ENCODE measurements around the gene PODXL. TPM values are rescaled to one million over a fixed set of nuclear protein-coding genes. Genes with fewer than 3 reads are reported as not detected.

PODXL gene
- total and polyA plus RNA-seq, 2 donors from 2014 or later, result 114 to 150 TPM

DNA sequence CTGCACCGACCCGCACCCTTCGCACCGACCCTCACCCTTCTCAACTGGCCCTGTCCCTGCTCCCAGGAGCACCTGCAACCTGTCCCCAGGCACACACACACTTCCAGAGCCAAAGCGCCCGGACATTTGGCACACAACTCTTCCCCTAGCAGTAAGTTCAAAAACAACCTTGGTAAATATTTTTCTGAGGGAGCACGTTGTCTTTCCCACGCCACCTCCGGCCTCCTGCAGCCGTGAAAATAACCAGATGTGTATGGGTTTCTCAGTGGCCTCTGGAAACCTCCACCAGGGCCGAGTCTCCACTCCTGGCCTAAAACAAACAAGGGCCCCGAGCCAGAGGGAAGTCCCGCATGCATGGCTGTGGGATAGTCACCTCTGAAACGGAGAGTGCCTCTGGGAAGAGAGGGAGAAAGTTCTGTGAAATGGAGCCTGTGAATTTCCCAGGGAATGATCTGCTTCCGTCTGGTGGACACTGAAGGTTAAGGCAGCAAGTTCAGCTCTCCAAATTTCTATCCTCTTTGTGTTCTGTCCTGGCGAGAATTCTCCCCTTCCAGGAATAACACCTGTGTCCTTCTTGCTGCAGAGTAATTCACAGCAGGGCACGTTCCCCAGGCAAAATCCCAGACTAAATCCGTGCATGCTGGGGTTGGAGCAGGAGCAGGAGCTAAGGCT, 15.8 kb downstream of the PODXL start:
- Histone ChIP-seq H3K4me3 (ENCODE audit: low read length in 3 of 3) (no peak overlapping the region), H3K9me3 (ENCODE audit: control insufficient read depth in 2 of 3, insufficient read depth in 1 of 3, low read length in 3 of 3) (no peaks in the 10 kb centered on the region), H3K4me1 (ENCODE audit: control insufficient read depth in 2 of 3, insufficient read depth in 2 of 3, low read depth in 1 of 3, low read length in 3 of 3) (peaks cover 0 to 8% (median 0%) of the 10 kb centered on the region in 3 donors), H3K36me3 (ENCODE audit: control insufficient read depth in 2 of 3, insufficient read depth in 3 of 3, low read length in 3 of 3) (no peaks in the 10 kb centered on the region), H3K27me3 (ENCODE audit: control insufficient read depth, insufficient read depth, low read length) (no peaks in the 10 kb centered on the region), H3K9ac (ENCODE audit: low read length in 3 of 3) (peak overlapping the region in 1 of 3 donors; percentile 10), H3K27ac (ENCODE audit: low read depth in 2 of 2, low read length in 2 of 2) (peak overlapping the region; percentile 3 to 37)
- FAIRE-seq (no peak), DNase-seq (peak in 3 of 5 donors; percentile 8 to 61 (median 9))
- TF ChIP-seq, protein P1, sequence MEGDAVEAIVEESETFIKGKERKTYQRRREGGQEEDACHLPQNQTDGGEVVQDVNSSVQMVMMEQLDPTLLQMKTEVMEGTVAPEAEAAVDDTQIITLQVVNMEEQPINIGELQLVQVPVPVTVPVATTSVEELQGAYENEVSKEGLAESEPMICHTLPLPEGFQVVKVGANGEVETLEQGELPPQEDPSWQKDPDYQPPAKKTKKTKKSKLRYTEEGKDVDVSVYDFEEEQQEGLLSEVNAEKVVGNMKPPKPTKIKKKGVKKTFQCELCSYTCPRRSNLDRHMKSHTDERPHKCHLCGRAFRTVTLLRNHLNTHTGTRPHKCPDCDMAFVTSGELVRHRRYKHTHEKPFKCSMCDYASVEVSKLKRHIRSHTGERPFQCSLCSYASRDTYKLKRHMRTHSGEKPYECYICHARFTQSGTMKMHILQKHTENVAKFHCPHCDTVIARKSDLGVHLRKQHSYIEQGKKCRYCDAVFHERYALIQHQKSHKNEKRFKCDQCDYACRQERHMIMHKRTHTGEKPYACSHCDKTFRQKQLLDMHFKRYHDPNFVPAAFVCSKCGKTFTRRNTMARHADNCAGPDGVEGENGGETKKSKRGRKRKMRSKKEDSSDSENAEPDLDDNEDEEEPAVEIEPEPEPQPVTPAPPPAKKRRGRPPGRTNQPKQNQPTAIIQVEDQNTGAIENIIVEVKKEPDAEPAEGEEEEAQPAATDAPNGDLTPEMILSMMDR (IDR thresholded peaks at IDR 0.05; ENCODE audit: borderline replicate concordance, extremely low read depth, insufficient read depth), result no peak
- intact Hi-C loops (cut with DNase I), result no loop called here

DNA sequence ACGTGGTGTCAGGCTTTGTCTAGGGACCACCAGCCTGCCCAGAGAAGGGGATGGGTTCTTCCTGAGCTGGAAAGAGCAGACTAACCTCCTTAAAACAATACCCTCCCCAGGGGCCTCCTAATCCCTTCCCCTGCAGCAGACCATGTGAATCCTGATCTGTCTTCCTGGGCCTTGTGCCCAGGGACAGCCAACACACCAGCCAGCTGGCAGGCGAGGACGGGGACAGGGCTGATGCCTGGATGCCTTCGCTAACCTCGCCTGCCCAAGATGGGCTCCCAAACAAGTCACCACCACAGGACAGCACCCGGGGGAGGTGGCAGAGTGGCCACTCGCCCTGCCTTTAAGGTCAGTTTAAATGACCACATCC, 17.6 kb downstream of the PODXL start:
- Histone ChIP-seq H3K9ac (ENCODE audit: low read length in 3 of 3) (no peak overlapping the region), H3K4me1 (ENCODE audit: control insufficient read depth in 2 of 3, insufficient read depth in 2 of 3, low read depth in 1 of 3, low read length in 3 of 3) (peaks cover 0 to 8% (median 0%) of the 10 kb centered on the region in 3 donors), H3K27ac (ENCODE audit: low read depth in 2 of 2, low read length in 2 of 2) (peak overlapping the region; percentile 52 to 57), H3K9me3 (ENCODE audit: control insufficient read depth in 2 of 3, insufficient read depth in 1 of 3, low read length in 3 of 3) (no peaks in the 10 kb centered on the region), H3K27me3 (ENCODE audit: control insufficient read depth, insufficient read depth, low read length) (no peaks in the 10 kb centered on the region), H3K36me3 (ENCODE audit: control insufficient read depth in 2 of 3, insufficient read depth in 3 of 3, low read length in 3 of 3) (no peaks in the 10 kb centered on the region), H3K4me3 (ENCODE audit: low read length in 3 of 3) (no peak overlapping the region)
- intact Hi-C loops (cut with DNase I), result no loop called here
- TF ChIP-seq, protein P1 (IDR thresholded peaks at IDR 0.05; ENCODE audit: borderline replicate concordance, extremely low read depth, insufficient read depth), result no peak
- FAIRE-seq (no peak), DNase-seq (peak in 1 of 5 donors; percentile 49)

DNA sequence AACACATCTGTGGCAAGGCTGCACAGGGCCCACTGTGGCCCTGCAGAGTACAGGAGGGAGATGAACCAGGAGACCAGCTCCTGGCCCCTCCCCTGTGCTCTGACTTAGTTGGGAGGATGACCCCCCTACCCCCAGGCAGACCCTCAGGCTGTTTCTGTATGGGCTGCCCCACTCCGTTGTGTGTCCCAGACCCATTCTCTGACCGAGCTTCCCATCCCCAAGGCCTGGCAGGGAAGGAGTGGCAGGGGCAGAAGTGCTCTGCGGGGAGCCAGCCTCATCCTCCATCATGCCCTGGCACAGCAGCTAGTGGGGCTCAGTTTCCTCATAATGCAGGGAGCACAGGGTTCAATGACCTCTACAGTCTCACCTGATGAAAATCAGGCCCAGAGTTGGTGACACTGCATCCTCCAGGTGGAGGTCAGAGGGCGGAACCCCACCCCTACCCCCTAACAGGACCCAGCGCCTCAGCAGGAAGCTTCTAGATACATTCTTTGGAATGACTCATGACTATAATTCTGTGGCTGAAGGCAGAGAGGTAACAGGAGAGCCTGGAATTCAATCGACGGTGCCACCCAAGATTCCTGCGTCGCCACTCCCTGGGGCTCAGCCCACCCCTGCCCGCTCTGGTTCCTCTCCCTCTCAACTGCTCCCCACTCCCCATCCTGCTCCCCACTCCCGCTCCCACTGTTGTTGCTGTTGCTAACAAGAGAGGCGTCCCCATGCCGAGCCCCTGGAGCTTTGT, 18.2 kb downstream of the PODXL start:
- Histone ChIP-seq H3K4me3 (ENCODE audit: low read length in 3 of 3) (no peak overlapping the region), H3K9me3 (ENCODE audit: control insufficient read depth in 2 of 3, insufficient read depth in 1 of 3, low read length in 3 of 3) (no peaks in the 10 kb centered on the region), H3K9ac (ENCODE audit: low read length in 3 of 3) (no peak overlapping the region), H3K27me3 (ENCODE audit: control insufficient read depth, insufficient read depth, low read length) (no peaks in the 10 kb centered on the region), H3K4me1 (ENCODE audit: control insufficient read depth in 2 of 3, insufficient read depth in 2 of 3, low read depth in 1 of 3, low read length in 3 of 3) (peaks cover 0 to 8% (median 0%) of the 10 kb centered on the region in 3 donors), H3K27ac (ENCODE audit: low read depth in 2 of 2, low read length in 2 of 2) (peak overlapping the region; percentile 55 to 76), H3K36me3 (ENCODE audit: control insufficient read depth in 2 of 3, insufficient read depth in 3 of 3, low read length in 3 of 3) (no peaks in the 10 kb centered on the region)
- DNase-seq, result peak in 2 of 5 donors; percentile 19 to 64
- intact Hi-C loops (cut with DNase I), result no loop called here
- FAIRE-seq, result no peak
- TF ChIP-seq, protein P1 (IDR thresholded peaks at IDR 0.05; ENCODE audit: borderline replicate concordance, extremely low read depth, insufficient read depth), result no peak

All from kidney (tissue), 14 donors.